Kidney tubule cell (primary cell): ENCODE measurements around the gene RAC3.
A peak's percentile ranks its signal among the peaks of the same experiment; 100 is the strongest.

ENCODE experiments used
- DNase-seq: peaks from one replicate; pipeline ENCODE4 v3.0.0-alpha.2; 2018; ENCODE audit warnings: low spot score

Gene RAC3

DNA sequence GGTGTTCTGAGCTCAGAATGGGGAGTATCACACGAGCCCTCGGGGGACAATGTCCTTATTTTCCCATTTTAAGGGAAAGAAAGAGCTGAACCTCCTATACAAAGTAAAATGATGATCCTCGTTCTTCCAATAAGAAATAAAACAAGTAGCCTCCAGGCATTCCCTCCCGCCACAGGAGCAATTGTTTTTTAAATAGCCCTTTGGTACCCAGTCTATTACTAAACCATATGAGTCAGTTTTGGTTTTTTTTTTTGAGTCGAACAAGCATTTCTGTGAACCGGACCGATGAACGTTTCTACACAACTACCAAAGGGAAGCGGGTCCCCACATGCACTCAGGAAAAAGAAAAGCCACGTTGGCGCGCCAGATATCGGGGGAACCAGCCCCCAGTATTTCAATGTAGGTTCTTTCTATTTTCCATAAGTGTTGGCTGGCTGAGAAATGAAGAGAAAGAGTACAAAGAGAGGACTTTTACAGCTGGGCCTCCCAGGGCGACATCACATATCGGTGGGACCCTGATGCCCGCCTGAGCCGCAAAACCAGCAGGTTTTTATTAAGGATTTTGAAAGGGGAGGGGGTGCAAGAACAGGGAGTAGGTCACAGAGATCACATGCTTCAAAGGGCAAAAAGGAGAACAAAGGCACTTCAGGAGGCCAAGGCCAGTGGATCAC lies 9.8 kb downstream of the RAC3 start:
- no peak for DNase-seq

DNA sequence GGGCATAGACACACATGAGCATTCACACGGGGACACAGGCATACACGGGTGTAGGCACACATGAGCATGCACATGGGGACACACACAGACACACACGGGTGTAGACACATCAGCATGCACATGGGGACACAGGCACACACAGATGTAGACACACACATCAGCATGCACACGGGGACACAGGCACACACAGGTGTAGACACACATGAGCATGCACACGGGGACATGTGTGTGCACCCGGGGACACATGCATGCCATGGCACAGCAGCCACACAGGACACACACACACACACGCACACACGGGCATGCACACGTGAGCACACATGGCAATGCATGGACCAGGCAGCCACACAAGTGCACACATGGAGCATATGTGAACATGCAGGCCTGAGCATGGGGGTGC lies 11.2 kb downstream of the RAC3 start:
- no peak for DNase-seq

DNA sequence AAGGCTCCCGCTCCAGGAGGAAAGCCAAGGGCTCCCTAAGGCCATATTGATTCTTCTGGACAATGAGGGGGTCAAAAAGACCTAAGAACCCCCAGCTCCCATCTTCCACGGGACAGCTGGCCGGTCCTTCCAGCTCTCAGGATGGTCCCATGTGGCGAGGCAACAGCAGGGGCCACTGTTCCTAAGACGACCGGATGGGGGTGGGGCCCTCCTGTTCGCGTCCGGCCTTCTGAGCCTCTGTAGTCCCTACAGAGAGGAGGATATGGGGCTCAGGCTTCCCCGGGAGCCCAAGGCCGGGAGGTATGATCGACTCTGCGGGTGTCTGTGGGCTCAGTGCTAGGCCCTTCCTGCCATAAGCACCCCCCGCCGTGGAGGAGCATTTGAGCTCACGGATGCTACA lies 12.0 kb downstream of the RAC3 start:
- DNase-seq: no peak

DNA sequence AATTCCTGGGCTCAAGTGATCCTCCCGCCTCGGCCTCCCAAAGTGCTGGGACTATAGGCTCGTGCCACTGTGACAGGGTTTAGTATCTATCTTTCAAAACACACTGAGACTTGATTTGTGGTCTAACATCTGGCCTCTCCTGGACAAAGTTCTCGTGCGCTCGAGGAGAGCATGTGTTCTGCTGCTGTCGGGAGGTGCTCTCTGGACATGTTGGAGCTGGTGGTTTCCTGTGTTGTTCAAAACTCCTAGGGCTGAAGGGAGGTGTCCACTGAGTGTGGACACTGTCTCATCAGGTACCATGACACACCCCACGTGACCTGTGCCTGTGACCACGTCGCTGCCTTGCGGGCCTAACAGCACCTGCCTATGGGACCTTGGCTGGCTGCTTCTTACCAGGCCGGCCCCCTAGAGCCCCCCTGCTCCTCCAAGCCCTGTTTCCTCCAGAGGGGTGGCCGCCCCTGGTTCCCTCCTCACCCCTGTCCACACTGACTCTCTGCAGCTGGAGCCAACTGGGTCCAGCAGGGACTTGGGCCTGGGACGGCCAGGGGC lies 14.5 kb downstream of the RAC3 start:
- no peak for DNase-seq

DNA sequence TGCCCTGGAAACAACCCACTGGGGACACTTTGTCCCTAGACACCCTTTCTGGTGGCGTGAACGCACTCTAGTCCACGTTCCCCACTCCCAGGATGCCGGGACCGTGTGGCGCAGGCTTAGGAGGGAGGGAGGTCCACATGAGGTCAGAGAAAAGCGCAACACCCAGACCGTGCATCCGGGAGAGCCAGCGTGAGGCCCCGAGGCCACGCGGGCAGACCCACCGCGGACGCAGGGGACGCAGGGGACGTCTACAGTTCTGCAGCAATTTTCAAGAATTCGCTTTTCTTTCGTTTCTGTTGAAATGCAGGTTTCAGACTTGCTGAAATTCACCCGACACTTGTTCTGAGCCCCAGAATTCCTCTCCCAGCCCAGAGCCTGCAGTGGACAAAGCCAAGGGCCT lies 15.4 kb downstream of the RAC3 start:
- no peak for DNase-seq

DNA sequence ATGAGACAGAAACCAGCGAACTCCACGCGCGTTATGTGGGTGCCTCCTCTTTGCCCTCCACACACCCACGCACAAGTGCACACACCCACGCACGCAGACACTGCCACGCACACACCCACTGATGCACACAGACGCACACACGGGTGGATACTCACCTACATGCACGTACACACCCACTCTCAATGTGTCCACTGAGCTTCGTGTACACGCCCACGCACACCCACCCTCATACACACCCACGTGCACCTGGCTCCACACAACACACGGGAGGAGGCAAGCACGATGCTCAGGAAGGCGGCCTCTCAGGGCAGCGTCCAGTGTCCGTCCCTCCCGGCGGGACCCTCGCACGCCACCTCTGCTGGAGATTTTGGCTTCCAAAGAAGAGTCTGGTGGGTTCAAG lies 15.9 kb downstream of the RAC3 start:
- no peak for DNase-seq

DNA sequence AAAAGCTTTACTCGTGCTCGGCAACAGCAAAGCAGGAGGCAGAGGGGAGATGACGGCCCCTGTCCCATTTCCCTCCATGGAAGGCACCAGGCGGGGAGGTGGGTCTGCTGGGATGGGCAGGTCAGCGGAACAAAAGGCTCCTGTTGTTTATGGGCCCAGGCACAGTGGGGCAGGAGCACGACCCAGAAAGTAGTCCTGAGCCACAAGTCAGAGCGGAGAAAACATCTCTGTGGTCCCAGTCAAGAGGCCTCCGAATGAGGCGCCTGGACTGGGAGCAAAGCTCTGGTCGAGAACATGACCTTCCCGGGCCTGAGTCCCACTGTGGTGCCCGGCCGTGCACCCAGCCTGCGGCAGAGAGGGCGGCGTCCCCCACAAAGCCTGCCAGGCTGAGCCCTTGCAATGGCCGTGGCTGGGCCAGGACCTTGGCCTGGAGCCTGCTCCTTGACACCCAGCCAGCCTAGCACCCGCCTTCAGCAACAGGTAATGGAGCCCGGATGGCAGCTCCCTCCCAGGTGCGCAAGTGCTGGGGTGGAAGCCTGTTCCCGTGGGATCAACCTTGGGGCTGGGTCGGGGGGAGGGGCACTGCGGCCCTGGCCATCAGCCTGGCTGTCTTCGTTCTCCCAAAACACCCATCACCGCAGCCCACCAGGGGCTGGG lies 16.6 kb downstream of the RAC3 start:
- no peak for DNase-seq

DNA sequence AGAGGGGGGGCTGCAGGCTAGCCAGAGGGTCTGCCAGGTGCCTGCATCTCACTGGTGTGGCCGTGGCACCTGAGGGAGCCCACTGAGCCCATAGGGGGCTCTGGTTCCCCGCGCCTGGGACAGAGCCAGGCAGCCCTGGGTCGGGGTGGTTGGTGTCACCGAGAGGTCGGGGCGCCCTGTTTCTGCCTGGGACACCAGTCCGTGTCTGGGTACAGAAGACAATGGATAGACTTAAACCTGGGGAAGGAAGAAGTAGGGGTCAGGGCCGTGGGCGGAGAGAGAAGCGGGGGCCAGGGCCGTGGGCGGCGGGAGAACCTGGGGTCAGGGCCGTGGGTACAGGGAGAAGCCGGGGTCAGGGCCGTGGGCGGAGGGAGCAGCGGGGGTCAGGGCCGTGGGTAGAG lies 17.1 kb downstream of the RAC3 start:
- DNase-seq: no peak

DNA sequence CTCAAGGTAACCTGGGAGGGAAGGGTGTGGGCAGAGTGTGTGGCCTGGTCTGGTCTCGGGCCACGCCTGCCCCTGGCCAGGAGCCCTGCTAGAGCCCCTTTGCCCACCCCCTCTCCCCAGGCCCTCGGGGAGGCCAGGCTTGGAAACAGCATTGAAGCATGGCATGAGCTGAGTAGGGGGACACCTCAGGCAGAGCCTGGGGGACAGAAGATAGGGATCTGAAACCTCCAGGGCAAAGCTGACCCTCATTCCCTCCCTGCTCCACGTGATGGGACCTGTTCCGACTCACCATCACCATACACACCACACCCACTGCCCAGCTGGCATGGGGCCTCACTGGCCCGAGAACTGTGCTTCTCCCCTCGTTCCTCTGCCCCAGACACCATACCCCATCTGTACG lies 17.6 kb downstream of the RAC3 start:
- no peak for DNase-seq

DNA sequence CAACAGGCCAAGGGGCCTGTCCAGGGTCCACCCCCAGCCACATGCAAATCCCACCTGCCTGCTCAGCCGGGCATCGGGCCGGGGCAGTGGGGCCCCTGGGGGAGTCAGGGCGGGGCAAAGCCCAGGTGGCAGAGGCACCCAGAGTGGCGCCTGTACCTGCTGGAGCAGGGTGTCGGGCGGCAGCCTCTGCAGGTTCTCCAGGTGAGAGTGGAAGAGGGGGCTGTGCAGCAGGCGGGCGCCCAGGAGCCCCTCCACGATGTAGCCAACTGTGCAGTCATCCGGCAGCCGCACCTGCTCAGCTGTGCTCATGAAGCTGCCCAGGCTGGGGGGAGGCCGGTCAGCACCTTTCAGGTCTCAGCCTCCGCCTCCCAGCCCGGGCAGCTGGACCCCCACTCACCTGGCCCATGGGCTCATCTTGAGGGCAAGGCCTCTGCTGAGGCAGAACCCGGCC lies 18.1 kb downstream of the RAC3 start:
- no peak for DNase-seq

DNA sequence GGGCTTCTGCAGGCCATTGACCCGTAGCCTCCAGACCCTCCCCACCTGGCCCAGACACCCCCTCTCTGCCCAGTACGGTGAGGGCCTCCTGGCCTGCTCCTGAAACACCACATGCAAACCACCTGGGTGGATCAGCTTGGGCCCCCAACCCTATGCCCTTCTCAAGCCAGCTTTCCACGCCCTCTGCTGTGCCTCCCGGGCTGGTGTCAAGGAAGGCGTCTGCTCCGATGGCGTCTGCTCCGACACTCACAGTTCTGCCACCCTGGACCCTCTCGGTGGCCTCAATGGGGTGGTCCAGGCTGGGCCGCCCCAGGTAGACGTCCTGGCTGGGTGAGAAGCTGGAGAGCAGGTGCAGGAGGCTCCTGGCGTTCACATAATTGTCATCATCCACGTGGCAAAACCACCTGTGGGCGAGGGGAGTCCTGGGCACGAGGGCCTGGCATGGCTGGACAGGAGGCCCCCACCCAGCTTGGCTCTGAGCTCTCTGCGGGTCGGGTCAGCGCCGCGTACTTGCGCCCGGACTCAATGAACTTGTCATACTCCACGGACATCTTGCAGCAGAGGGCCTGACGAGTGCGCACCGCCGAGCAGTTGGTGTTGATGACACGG lies 18.8 kb downstream of the RAC3 start:
- no peak for DNase-seq

DNA sequence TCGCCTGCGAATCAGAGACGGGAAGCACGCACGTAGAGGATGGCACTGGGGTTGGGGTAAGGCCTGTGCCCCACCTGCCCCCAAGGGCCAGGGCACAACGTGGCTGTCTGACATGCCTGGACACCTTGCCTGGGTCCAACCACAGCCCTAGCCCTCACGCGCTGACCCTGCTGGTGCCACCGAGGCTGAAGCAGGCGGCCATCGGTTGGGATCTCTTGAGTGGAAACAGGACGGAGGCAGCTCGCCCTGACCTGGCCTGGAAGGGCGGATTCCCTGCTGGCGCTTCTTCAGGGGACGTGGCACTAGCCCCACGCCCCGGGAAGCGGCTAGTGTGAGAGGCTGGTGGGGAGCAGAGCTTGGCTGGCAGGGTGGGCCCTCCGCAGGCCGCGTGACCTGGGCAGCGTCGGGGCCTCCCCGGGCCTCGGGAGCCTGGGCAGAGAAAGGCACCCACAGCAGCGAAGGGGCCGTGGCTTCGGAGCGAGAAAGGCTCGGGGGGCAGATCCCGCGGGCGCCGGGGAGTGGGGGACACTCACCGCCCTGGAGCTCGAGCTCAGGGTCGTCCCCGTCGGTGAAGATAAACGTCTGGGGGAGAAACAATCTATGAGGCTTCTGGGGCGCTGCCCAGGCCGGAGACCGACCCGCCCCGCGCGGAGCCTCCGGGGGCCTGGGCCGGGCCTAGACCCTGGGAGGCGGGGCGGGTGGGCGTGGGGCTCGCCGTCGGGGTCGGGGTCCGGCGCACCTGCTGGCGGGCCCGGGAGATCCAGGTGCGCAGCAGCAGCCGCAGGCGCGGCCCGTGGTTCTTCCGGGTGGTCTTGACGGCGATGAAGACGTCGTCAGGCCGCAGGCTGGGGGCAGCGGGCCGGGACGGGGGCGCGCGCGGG lies 19.5 kb downstream of the RAC3 start:
- DNase-seq: no peak

DNA sequence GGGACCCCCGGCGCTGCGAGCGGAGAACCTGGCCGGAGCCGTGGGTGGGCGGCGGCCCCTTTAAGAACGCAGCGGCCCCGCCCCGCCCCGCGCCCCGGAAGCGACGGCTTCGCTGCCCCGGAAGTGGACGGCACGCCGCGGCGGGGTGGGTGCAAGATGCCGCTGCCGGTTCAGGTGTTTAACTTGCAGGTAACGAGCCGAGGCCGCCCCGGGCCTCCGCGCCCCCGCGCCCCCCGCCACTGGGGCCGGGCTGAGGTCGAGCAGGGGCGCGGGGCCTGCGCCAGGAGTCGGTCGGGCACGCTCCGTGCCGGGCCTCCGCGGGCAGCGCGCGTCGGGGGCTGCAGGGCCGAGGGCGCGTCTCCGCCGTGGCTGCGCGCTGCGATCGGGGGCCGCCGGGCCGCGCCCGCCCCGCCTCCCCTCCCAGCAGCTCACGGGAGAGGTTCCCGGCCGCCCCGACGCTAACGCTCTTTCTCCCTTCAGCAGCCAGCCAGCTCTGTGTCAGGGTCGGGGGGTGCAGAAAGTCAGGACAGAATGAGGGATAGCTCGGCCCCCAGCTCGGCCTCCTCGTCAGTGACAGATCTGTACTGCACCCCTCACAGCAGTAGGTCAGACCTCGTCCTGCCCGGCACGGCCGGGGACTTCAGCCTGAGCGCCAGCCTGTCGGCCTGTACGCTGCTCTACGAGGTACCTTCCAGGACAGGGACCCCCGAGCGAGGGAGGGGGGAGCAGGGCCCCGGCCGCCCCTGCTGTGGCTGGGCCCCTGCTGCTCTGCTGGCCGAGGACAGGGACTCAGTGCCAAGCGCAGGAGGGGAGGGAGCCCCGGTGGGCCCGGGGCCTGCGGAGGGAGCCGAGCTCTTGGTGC lies 20.5 kb downstream of the RAC3 start, which contains the start of the genes GPS1 and RFNG:
Gene GPS1 (plus strand): TSS at position 123 of the 862 bp plus-strand sequence. CDS start 34 bp downstream, at position 157.
Gene RFNG (minus strand): TSS at position 36 of the 862 bp plus-strand sequence. CDS start 45 bp downstream, outside the sequence.
- peak; percentile 69 for DNase-seq

DNA sequence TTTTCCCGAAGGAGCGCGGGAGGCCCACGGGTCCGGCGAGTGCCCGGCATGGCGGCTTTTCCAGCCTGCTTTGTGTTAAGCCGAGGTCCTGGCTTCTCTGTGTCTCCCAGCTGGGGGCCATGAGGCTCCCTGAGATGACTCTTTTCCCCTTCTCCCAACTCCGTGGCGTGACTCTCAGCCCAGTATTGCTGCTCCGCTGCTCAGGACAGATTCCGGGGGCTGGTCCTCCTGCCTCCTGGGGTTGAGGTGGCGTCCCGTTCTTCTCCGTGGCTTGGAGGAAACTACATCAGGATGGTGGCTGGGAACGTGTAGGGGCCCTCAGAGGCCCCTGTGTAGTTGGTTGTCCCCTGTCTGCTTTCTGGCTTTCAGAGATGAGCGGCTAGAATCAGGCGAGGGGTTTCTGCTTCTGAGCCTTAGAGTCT lies 21.2 kb downstream of the RAC3 start:
- peak; percentile 14 for DNase-seq

DNA sequence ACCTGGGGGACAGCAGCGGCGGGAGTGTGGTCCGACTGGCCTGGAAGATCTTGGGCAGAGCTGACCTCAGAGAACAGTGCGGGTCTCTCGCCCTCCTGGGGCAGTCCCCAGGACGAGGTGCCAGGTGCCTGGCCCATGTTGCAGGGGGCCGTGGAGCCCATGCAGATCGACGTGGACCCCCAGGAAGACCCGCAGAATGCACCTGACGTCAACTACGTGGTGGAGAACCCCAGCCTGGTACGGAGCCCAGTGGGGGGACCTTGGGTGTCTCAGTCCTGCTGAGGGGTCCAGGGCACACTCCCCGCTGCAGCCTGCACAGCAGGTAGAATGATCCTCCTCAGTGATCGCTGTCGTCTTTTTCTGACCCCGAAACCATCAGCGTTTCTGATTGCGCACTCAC lies 21.7 kb downstream of the RAC3 start:
- DNase-seq: no peak

DNA sequence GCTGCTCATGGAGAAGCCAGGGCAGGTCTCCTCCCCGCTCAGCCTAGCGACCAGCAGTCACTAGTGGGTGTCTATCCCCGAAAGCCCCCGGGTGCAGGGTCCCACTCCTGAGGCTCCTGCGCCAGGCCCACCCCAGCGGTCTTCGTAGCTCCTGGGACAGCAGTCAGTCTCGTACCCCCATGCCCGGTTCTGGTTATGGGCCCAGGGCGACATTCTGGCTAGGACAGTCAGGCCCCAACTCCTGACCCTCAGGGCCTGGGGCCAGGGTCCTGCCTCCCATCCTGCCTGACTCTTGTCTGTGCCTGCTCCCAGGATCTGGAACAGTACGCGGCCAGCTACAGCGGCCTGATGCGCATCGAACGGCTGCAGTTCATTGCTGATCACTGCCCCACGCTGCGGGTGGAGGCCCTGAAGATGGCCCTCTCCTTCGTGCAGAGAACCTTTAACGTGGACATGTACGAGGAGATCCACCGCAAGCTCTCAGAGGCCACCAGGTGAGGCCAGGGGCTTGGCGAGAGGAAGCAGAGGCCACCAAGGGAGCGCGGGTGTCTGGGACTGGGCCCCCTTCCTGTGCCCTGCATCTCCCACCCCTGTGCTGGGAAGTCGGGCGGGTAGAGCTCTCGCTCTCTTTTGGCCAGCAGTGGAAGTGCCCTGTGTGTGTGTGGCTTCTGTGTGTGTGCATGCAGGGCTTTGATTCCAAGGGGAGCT lies 22.2 kb downstream of the RAC3 start:
- DNase-seq: no peak

DNA sequence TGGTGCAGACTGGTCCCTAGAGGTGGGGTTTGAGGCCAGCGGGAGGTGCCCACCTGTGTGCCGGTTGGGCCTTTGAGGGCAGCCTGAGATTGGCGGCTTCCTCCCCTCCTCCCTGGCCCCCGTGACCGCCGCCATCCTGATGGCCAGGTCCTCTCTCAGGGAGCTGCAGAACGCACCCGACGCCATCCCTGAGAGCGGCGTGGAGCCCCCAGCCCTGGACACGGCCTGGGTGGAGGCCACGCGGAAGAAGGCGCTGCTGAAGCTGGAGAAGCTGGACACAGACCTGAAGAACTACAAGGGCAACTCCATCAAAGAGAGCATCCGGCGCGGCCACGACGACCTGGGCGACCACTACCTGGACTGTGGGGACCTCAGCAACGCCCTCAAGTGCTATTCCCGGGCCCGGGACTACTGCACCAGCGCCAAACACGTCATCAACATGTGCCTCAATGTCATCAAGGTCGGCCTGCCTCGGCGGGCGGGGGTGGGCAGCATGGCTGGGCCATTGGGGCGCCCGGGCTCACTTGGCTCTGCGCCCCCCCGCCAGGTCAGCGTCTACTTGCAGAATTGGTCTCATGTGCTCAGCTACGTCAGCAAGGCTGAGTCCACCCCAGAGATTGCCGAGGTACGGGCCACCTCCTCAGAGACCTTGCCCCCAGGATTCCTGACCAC lies 23.0 kb downstream of the RAC3 start:
- DNase-seq: no peak

DNA sequence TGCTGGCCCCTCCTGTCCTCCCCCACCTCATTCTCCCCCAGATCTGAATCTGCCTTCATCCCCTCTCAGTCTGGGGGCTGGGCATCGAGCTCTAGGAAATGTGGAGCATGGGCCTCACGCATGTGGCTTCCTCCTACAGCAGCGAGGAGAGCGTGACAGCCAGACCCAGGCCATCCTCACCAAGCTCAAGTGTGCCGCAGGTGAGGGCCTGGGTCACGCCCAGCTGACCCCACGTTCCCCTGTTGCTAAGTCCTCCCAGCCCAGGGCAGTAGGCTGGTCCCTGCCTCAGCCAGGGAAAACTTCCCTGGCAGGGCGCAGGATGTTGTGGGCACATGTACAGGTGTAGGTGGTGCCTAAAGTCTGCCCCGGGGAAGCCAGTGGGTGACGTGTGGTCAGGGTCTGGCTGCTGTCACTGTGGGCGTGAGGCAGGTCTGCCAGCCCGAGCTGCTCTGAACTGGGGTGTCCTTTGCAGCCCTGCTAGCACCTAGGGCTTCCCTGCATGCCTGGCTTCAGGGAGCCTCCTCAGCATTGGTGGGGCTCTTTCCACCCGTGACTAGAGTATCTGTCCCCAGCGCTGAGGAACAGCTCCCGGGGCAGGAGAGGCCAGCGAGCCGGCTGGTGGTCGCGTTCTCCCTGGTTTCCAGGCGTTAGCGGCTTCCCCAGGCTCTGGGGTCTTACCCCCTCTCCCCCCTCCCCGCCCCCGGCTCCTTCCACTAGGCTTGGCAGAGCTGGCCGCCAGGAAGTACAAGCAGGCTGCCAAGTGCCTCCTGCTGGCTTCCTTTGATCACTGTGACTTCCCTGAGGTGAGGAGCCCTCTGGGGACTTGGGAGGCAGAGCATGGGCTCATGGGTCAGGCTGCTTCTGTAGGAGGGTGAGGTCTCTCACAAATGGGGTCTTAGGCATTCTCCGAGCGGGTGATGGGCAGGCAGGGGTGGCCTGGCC lies 23.8 kb downstream of the RAC3 start:
- no peak for DNase-seq
